Suprapubic skin (tissue), 4 donors: ENCODE data around the gene EHD4.

Experiments
- EP300 ChIP-seq: sonication (generic); formaldehyde crosslinking; IDR thresholded peaks from one replicate; pipeline ENCODE4 v1.6.1; 2017; ENCODE audit warnings: antibody characterized with exemption
- POLR2A ChIP-seq, 2 donors: fragments of 450-650 bp; IDR thresholded peaks; one replicate each; pipeline ENCODE4 v1.6.1; 2017; ENCODE audit warnings: antibody characterized with exemption in 2 of 2, mild to moderate bottlenecking in 2 of 2, moderate library complexity in 2 of 2
- POLR2AphosphoS5 ChIP-seq, 3 donors: sonication (generic); formaldehyde crosslinking; IDR thresholded peaks; one replicate each; pipeline ENCODE4 v1.6.1; 2017; ENCODE audit warnings: antibody characterized with exemption in 3 of 3
- TF ChIP-seq, protein P1 (sequence below), 2 donors: fragments of 200-600 bp in 1 of 2; fragments of 450-650 bp in 1 of 2; sonication (generic) in 1 of 2; IDR thresholded peaks; one replicate each; pipeline ENCODE4 v1.5.1; 2016 to 2019; ENCODE audit warnings: antibody characterized with exemption in 2 of 2, mild to moderate bottlenecking in 1 of 2, moderate library complexity in 1 of 2

DNA sequence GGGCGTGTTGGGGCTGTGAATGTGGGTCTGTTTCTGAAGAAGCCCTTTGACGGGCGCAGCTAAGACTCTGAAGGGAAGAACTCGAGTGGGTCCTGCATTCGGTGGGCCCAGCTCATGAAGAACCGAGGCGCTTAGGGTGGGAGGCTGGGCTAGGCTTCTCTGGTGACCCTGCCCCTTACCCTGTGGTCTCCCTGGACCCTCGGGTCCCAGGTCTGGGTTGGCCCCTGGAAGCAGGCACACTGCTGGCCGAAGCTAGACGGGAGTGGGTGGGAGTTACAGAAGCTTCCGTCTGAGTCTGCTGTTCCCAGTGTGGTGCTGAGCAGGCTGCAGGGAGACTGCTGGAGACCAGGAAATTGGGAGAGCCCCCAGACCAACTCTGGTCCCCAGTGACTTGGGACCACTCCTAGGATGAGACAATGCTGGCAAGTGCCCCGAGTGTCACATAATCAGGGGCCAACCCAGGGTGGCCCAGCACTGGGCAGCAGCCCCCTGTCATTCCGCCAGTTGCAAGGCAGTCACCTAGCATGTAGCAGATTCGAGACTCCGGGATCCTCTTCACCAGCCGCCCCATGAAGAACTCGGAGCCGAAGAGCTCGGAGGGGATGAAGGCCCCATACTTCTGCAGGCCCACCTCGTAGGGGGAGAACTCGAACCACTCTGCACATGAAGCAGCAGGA, 16.7 kb upstream of the EHD4 start:
- TF ChIP-seq POLR2AphosphoS5 (IDR thresholded peaks at IDR 0.05): no peak
- TF ChIP-seq, protein P1, sequence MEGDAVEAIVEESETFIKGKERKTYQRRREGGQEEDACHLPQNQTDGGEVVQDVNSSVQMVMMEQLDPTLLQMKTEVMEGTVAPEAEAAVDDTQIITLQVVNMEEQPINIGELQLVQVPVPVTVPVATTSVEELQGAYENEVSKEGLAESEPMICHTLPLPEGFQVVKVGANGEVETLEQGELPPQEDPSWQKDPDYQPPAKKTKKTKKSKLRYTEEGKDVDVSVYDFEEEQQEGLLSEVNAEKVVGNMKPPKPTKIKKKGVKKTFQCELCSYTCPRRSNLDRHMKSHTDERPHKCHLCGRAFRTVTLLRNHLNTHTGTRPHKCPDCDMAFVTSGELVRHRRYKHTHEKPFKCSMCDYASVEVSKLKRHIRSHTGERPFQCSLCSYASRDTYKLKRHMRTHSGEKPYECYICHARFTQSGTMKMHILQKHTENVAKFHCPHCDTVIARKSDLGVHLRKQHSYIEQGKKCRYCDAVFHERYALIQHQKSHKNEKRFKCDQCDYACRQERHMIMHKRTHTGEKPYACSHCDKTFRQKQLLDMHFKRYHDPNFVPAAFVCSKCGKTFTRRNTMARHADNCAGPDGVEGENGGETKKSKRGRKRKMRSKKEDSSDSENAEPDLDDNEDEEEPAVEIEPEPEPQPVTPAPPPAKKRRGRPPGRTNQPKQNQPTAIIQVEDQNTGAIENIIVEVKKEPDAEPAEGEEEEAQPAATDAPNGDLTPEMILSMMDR (IDR thresholded peaks at IDR 0.05): no peak
- TF ChIP-seq POLR2A (IDR thresholded peaks at IDR 0.05): no peak
- TF ChIP-seq EP300: no peak
